SHP77 (cell line): ENCODE data around the gene CCDC28B.

Experiments
- DNase-seq, 2 experiments: peaks; one replicate each; lab custom pipeline; 2025; lab: John Stamatoyannopoulos, UW

Gene CCDC28B

GRCh38 chr1:32221980-32222755 lies 21.8 kb downstream of the CCDC28B start, which contains the start of the genes EIF3I and TMEM234:
TSS of gene EIF3I (plus strand) at chr1:32222407. CDS start at chr1:32222442, 35 bp downstream.
TSS of gene TMEM234 (minus strand) at chr1:32222353. CDS start at chr1:32222322, 31 bp downstream.
- peak; percentile 95 to 96 for DNase-seq

GRCh38 chr1:32223683-32224082 lies 23.3 kb downstream of the CCDC28B start:
- DNase-seq, result no peak

- no peak for DNase-seq
Observed at GRCh38 chr1:32224285-32224684, 23.9 kb downstream of the CCDC28B start.

- no peak for DNase-seq
Observed at GRCh38 chr1:32228771-32229170, 28.4 kb downstream of the CCDC28B start.

- DNase-seq, result no peak
Observed at GRCh38 chr1:32231843-32232432, 31.5 kb downstream of the CCDC28B start.

- DNase-seq, result no peak
Observed at GRCh38 chr1:32232558-32233304, 32.3 kb downstream of the CCDC28B start.

- DNase-seq, result no peak
Observed at GRCh38 chr1:32234792-32235191, 34.4 kb downstream of the CCDC28B start.

GRCh38 chr1:32239337-32239736 lies 38.9 kb downstream of the CCDC28B start:
- peak; percentile 28 to 51 for DNase-seq

GRCh38 chr1:32239790-32240139 lies 39.4 kb downstream of the CCDC28B start:
- peak in 1 of 2 experiments; percentile 54 for DNase-seq

GRCh38 chr1:32240140-32240951 lies 40.0 kb downstream of the CCDC28B start:
- DNase-seq, result peak; percentile 91 to 93

GRCh38 chr1:32241001-32241763 lies 40.8 kb downstream of the CCDC28B start:
- DNase-seq, result peak; percentile 79 to 85

- DNase-seq, result peak in 1 of 2 experiments; percentile 45
Observed at GRCh38 chr1:32242341-32242851, 42.0 kb downstream of the CCDC28B start.

GRCh38 chr1:32246888-32247273 lies 46.5 kb downstream of the CCDC28B start, which contains the start of gene FAM167B:
TSS of gene FAM167B (plus strand) at chr1:32247222. CDS start at chr1:32247422, 200 bp downstream.
- DNase-seq, result no peak

GRCh38 chr1:32247452-32247851 lies 47.1 kb downstream of the CCDC28B start:
- no peak for DNase-seq

GRCh38 chr1:32247983-32248889 lies 47.8 kb downstream of the CCDC28B start:
- DNase-seq, result peak; percentile 92 to 94

GRCh38 chr1:32249831-32250525 lies 49.6 kb downstream of the CCDC28B start:
- DNase-seq, result no peak

- no peak for DNase-seq
Observed at GRCh38 chr1:32250893-32251716, 50.7 kb downstream of the CCDC28B start, which contains the start of gene LCK. TSS of gene LCK (plus strand) at chr1:32251265. CDS start at chr1:32274330, 23,065 bp downstream.
